ENCODE data around the gene SLCO2B1.

The SLCO2B1 gene

DNA sequence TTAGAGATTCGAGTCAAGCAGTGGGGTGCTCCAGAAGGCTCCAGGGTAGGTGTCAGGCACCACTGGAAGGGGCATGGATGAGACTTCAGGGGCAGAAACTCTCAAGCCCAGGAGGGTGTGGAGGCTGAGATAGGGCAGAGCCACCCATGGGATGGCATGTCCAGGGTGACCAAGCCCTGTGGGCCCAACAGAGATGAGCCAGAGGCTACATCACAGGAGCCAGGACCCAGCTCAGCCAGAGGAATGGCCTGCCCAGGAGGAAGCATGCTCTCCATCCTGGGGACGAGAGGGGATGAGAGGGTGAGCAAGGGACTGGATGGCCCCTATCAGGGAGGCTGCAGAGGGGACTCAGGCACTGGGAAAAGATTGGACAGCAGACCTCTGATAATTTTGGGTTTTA is 42.8 kb downstream of the SLCO2B1 start:
- no peak for DNase-seq (ENCODE audit: low spot score)

DNA sequence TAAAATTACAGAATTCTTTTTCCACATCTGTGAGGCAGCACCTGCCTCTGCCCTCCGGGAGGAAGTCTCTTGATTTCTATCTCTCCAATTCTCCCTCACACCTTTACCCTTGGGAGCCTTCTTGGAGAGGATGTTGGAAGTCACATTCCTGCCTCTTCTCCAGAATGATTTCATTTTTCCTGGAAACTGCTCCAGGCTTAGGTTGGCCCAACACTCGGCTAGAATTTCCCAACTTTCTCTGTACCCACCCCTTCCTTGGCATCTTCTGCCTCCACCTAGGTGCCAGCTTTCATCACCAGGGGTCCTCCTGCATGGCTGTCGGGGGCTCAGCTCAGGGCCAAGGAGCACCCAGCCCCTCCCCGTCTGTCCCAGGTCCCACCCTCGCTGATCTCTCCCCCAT is 43.2 kb downstream of the SLCO2B1 start:
- no peak for DNase-seq (ENCODE audit: low spot score)

DNA sequence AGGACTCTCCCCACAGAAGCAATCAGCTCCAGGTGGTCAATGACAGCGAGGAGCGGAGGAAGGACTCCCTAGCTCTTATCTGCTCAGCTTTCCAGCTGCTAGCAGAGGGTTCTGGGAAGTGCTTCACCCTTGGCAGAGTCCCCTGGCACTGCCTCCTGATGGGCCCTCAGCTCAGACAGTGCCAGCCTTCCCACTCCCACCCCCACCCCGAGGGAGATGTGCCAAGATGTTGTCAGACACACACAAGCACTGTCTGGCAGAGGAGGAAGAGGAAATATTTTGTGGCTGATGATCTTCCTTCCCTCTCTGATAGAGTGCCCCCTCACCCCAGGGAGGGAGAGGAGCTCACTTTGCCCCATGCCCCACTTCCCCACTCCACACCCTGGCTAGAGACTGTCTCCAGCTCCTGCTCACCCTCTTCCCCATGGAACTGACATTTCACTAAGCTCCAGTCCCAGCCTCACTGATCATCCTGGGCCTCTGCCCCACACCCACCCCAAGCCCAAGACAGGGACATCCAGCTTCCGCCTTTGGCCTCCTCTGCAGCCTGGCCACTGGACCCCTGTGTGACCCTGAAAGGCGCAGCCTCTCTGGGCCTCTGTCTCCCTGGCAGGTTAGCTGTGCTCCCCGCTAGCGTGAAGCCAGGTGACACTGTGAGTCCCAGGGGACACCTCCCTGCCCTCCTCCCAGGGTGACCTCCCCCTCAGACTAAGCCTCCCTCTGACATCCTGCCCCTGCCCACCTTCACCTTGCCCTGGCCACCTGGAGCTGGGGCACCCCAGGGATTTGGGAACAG is 44.5 kb downstream of the SLCO2B1 start:
- no peak for DNase-seq (ENCODE audit: low spot score)

DNA sequence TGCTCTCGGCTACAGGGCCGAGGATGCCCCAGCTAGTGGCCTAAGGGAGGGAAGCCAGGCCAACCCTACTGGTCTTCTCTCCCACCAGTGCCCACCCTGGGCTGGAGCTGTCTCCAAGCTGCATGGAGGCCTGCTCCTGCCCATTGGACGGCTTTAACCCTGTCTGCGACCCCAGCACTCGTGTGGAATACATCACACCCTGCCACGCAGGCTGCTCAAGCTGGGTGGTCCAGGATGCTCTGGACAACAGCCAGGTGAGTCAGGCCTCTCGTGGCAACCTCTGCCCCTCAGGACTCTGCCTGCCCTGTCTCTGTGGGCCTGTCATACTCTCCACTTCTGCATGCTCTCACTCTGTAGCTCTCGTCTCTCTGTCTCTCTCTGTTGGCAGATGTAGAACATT is 45.5 kb downstream of the SLCO2B1 start:
- DNase-seq (ENCODE audit: low spot score), result no peak

DNA sequence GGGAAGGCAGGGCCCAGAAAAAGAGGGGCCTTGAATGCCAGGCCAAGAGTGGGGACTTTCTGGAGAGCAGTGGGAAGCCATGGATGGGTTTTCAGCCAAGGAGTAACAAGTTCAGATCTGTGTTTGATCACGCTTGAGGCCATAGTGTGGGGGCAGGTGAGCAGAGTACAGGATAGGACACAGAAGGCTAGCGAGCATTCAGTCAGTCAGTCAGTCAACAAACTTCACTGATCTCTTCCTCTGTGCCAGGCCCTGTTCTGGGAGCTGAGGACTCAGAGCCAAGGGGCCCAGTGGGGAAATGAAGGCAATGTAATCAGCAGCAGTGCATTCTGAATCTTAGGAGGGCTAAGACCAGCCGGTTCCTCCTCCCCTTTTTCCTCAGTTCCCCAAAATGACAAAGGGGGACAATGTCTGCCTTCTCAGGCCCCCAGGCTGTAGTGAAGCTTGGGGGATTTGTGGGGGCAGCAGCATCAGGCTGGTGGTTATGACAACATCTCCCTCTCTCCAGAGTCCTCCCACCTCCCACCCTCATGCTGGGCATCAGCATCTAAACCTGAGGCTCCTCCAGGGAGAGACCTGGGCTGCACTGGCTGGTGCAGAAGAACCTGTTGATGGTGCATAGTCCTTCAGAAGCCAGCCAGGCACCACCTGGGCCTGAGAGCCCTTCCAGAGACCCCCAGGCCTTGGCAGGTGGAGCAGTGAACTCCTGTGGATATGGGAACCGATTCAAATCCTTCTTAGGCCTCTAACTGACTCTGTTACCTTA is 46.8 kb downstream of the SLCO2B1 start:
- no peak for DNase-seq (ENCODE audit: low spot score)

DNA sequence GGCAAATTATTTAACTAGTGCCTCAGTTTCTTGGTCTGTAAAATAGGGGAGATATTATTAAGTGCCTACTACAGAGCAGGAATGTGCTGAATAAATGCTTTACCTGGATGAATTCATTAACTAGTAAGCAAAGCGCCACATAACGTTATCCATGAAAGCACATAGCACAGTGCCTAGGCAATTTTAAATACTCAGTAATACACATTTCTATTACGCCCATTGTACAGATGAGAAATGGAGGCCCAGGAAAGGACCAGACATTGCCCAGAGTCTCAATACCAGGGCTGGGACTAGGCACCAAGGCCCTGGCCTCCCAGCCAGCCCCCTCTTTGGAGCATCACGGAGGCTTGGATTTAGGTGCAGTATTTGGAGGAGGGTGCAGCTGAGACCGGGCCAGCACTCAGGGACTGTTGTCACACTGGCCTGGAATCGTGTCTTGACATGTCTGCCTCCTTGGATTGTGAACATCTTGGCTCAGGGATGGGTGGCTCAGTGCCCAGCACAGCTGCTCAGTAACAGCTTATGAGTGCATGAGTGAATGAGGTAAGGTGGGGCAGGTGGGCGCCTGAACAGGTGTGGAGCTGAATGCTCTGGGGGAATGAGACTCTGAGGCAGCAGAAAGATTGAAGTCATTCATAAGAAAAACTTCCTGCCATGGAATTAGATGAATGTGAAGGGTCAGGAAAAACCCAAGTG is 47.5 kb downstream of the SLCO2B1 start:
- DNase-seq (ENCODE audit: low spot score), result no peak

DNA sequence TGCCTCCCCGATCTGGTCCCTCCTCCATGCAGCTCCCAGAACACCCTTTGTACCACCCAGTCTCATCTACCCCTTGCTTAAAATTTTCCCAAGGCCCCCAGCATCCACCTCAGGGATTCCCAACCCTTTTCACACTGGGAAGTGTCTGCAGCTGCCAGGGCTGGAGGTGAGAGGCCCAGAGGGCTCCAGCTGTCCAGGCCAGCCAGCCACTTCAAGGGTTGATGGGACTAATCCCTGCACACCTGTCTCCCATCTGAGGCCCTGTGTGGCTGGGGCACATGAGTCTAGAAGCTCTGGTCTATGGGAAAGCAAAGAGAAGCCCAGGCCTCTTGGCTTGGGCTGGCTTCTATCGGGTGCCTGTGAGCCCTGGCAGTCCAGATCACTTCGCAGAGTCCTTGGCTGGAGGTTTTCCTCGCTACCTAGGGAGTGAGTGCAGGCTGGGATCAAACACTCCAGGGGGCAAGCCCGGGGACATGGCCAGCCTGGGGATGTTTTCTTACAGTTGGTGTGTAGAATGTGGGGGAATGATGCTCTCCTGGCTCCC is 48.6 kb downstream of the SLCO2B1 start:
- no peak for DNase-seq (ENCODE audit: low spot score)

DNA sequence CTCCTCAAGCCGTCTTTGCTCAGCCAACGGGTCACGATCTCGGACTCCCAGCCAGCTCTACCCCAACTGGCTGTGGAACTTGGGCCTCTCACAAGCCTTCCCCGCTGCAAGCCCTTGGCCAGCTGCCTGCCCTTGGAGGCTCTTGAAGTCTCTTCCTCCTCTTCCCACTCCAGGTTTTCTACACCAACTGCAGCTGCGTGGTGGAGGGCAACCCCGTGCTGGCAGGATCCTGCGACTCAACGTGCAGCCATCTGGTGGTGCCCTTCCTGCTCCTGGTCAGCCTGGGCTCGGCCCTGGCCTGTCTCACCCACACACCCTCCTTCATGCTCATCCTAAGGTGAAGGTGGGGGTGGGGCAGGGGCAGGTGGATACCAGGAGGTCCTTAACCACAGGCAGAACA is 49.1 kb downstream of the SLCO2B1 start:
- no peak for DNase-seq (ENCODE audit: low spot score)

DNA sequence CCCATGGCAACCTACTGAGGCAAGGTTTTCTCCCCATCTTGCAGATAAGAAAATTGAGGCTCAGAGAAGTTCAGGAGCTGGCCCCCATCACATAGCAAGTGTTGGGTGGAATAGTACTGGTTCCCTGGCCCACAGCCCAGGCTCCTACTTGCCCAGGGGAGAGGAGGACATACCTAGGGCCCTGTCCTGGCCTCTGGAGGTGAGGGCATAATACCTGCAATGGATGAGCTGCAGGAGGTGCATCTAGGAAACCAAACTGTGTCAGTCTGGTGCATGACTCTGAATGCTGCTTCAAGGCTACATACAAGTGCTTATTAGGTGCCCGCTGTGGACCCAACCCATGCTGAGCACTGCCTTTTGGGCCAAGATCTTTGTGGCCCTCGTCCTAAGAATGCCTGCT is 49.6 kb downstream of the SLCO2B1 start:
- DNase-seq (ENCODE audit: low spot score), result no peak

DNA sequence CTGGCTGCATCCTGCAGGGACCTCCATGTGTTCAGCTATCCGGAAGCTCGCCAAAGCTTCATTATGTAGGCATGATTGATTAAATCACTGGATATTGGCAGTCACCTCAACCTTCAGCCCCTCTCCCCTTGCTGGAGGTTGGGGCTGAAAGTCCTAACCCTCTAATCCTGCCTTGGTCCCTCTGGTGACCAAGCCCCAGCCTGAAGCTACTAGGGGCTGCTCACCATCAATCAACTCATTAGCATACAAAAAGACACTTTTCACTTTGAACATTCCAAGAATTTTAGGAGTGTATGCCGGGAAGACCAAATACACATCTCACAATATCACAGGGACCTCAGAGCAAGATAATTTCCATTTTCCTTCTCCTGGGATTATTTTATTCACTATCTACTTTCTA is 50.9 kb downstream of the SLCO2B1 start:
- no peak for DNase-seq (ENCODE audit: low spot score)

DNA sequence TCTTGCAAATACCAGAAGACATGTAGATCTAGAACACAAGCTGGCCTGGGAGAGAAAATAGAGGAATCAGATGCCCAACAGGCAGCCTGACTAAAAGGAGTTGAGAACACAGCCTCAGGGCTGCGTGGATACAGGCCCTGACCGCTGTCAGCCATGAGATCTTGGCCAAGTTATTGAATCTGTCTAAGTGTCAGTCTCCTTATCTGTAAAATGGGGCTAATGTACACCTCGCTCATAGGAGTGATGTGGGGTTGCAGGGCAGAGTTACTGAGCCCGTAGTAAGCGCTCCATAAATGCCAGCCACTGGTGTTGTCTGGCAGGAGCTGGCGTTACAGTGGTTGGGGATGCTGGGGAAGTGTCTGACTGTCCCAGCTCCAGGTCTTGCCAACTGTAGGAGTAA is 51.3 kb downstream of the SLCO2B1 start:
- DNase-seq (ENCODE audit: low spot score), result no peak

DNA sequence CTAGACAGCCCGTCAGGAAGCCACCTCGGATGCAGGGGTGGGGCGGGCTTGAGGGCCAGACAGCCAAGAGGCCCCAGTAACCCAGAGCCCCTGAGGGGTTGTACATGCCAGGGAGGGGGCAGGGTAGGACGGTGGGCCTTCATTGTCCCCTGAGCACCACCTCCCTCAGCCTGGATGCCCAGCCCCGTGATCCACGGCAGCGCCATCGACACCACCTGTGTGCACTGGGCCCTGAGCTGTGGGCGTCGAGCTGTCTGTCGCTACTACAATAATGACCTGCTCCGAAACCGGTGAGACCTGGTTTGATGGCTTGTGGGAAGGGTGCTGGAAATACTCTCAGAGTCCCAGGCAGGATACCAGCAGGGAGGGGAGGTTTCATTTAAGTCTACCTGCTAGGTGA is 52.2 kb downstream of the SLCO2B1 start:
- no peak for DNase-seq (ENCODE audit: low spot score)

DNA sequence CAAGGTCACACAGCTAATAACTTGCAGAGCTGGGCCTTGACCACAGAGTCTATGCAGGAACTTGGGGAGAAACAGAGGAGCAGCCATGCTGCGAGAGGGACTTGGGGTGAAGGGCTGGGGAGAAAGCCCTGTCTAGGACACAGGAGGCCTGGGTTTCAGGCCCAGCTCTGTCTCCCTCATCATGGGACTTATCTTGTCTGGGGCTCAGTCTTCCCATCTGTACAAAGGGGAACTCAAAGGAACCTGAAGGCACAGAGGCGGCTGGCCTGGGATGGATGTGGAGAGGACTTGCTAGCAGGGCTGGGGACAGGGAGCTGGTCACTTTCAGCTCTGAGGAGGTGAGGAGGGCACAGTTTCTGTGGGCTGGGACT is 52.7 kb downstream of the SLCO2B1 start:
- no peak for DNase-seq (ENCODE audit: low spot score)

DNA sequence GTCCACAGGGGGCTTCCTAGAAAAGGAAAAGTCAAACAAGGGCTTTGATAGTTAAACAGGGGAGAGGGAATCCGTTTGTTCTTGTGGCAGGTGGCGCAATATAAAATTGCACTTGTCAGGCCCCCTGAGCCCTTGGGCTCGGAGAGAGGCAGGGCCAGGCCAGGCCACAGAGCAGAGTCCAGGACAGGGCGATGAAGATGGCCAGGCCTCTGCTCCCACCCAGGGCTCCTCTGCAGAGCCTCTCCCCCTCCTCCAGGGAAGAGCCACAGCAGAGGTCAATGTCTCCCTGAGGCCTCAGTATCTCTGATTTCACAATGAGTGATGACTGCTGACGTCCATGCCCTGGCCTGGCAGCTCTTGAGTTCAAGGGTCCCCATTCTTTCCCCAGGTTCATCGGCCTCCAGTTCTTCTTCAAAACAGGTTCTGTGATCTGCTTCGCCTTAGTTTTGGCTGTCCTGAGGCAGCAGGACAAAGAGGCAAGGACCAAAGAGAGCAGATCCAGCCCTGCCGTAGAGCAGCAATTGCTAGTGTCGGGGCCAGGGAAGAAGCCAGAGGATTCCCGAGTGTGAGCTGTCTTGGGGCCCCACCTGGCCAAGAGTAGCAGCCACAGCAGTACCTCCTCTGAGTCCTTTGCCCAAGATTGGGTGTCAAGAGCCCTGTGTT is 53.2 kb downstream of the SLCO2B1 start:
- DNase-seq (ENCODE audit: low spot score), result no peak

DNA sequence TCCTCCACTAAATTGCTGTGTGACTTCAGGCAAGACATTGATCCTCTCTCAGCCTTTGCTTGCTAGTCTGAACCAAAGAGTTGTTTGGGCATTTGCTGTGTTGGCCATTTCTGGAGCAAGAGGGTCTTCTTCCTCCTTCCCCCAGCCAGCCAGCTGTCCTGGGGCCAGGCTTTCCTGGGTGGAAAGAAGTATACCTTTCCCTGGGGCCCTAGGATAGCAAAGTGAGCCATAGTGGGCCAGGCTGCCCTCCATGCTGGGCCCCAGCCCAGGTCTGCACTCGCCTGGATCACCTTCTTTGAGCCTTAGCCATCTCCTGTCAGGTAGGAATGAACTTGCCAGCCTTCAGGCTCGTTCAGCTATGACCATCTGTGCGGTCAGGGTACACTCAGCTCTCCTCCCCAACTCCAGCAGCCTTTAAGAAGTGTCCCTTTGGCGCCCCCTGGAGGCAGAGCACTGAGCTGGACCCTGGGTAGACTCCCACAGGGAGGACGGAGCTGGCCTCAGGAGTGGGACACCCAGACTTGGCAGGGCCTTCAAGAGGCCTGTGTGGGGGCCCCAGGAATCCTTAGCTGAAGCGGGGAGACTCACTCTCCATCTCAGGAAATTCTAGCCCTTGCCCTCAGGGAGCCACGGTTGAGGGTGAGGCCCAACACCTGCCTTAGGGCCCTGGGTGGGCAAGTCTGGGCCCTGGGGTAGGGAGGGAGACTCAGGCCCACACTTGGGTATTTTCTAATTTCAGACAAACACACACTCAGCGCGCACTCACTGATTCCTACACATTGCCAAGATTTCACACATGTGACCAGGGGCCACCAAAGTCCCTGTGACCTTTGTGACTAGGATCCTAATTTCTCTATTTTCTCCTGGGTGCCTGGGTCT is 54.0 kb downstream of the SLCO2B1 start:
- peak; percentile 89 for DNase-seq (ENCODE audit: low spot score)

DNA sequence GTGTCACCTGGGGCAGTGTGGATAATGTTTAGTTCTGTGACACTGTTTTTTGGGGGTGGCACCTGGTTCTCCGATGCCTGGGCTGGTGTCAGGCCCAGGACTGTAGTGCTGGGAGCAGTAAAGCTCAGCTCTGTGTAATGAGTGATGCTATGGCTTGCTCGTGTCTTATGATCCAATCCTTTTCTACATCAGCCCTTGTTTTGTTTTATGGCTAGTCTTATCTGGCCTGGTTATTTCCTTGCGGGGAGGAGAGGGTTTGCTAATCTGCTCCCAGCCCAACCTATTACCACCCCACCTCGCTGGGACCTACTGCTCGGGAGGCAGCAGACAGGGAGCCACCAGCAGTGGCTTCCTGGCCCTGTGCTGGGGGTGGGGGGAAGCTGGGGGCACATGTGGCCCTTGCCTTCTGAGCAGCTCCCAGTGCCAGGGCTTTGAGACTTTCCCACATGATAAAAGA is 54.7 kb downstream of the SLCO2B1 start:
- DNase-seq (ENCODE audit: low spot score), result no peak

DNA sequence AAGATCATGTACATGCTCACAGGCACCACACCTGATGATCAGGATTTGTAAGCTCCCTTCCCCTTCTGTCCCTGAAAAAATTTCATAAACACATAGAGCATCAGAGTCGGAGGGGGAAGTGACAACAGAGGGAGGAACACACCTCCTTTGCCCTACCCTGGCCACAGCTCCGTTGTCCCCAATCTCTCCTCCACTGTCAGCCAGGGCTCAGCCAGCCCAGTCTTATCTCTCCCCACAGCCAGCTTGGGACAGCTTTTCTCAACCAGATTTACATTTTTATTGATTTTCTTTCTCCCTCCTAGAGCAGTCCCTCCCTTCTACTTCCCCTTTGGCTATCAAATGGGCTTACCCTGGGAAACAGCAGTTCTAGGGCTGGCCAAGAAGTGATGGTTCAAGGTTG is 57.5 kb downstream of the SLCO2B1 start:
- no peak for DNase-seq (ENCODE audit: low spot score)

DNA sequence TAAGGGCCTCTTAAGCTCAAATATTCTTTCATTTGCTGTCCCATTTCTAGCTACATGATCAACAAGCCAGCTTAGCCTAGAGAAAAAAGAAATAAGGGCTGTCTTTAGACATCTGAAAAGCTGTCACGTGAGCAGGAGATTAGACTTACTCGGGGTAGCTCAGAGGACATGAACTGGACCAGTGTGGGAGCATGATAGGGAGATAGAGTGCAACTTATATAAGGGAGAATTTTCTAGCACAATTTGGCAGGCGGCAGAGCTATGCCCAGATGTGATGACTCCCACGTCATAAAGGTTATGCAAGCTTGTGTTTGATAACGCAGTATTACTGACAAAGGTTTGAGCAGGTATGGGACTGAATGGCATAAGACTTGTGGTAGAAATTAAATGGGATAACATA is 61.5 kb downstream of the SLCO2B1 start:
- no peak for DNase-seq (ENCODE audit: low spot score)

DNA sequence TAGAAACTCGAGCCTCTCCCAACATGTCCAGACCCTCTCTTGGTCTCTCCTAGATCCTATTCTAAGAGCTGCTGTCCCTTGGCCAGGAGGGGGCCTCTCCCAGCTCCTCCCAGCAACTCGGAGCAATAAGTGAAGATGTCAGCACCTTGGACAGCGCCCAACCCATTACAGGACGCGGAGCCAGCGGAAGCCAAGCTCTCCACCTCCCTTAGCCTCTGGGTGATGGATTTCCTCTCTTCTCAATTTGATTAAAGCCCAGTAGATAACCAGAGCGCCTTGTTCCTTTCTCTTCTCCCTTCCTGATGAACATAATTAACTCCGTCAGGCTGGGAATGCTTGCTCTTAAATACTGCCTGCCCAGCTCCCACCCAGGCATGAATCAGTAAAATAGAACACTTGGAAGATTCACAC is 63.5 kb downstream of the SLCO2B1 start:
- DNase-seq (ENCODE audit: low spot score), result peak; percentile 84

DNA sequence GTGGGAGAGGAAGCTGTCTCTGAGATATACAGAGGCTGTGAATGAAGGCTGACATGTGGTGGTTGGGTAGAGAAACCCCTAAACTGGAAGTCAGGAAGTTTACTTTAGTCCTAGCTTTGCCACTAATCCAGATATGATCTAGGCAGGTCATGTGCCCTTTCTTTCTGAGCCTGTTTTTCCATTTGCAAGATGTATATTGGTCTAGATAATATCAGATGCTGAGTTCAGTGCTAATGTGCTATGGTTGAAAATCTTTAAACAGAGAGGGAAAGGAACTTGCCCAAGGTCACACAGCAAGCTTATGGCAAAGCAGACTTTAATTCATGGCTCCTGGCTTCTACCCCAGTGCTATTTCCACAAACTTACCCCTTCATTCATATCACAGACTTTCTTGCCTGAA is 63.9 kb downstream of the SLCO2B1 start:
- no peak for DNase-seq (ENCODE audit: low spot score)

DNA sequence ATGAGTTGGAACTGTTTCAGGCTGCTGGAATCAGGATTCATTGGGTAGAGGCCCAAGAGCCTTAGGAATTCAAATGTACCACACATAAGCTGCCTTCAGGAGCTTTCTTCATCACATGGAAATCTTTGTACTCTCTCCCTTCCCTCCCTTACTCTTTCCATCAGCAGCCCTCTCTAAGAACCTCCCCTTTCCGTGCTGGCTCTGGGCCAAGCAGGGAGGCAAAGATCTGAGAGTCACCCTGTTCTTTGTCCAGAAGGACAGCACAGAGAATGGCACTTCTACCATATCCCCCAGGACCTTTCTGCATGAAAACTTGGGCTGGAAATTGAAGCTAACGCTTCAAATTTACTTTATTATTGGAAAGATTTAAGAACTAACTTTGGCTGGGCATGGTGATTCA is 69.0 kb downstream of the SLCO2B1 start:
- no peak for DNase-seq (ENCODE audit: low spot score)
